A549 (cell line): ENCODE measurements around the gene CUL2. TPM values are rescaled to one million over a fixed set of nuclear protein-coding genes. Genes with fewer than 3 reads are reported as not detected.

Source experiments
- ATAC-seq, 2 experiments: fragments of 200-7000 bp in 1 of 2; fragments of >200 bp in 1 of 2; cut with Nextera tagmentation in 1 of 2; cut with Tn5 transposase in 1 of 2; 3 replicates each; pipeline versions ENCODE4 v1.8.0 to v1.9.1; 2018 to 2020; ENCODE audit warnings: mild to moderate bottlenecking in 1 of 2, moderate library complexity in 1 of 2
- CTCF ChIA-PET: fragments of 300-600 bp; sonication (Branson Sonifier 250); formaldehyde crosslinking; extraction: SDS; loops from one replicate; lab custom pipeline; 2021; ENCODE audit warnings: antibody characterized with exemption, inconsistent platforms; lab: Yijun Ruan, JAX
- POLR2A ChIA-PET: fragments of 350-600 bp; formaldehyde crosslinking; extraction: SDS; loops from one replicate; lab custom pipeline; 2021; ENCODE audit warnings: antibody characterized with exemption, inconsistent platforms; lab: Yijun Ruan, JAX
- DNase-seq, 2 experiments: peaks; one replicate each; pipeline versions ENCODE4 v3.0.0 to v3.0.0-alpha.2; 2011 to 2016; ENCODE audit warnings: low read depth in 1 of 2, low spot score in 1 of 2
- FAIRE-seq: peaks from 2 replicates; lab custom pipeline; 2011; peaks lifted over from hg19 to GRCh38; lab: Jason Lieb, UNC
- H3K27ac ChIP-seq, 2 experiments: fragments of >200 bp; sonication (Bioruptor Twin); formaldehyde crosslinking; 3 replicates each; pipeline ENCODE4 v1.5.1; 2016 to 2017
- H3K4me1 ChIP-seq: fragments of >200 bp; sonication (Bioruptor Twin); formaldehyde crosslinking; 3 replicates; pipeline ENCODE4 v1.6.1; 2016
- H3K4me2 ChIP-seq: fragments of >200 bp; sonication (Bioruptor Twin); formaldehyde crosslinking; 3 replicates; pipeline ENCODE4 v1.6.1; 2016
- H3K4me3 ChIP-seq: fragments of >200 bp; sonication (Bioruptor Twin); formaldehyde crosslinking; 3 replicates; pipeline ENCODE4 v1.5.1; 2016
- H3K9me3 ChIP-seq: fragments of >200 bp; sonication (Bioruptor Twin); formaldehyde crosslinking; 3 replicates; pipeline ENCODE4 v1.6.1; 2016
- BCL3 ChIP-seq: fragments of >200 bp; sonication (Bioruptor Twin); formaldehyde crosslinking; IDR thresholded peaks from 3 replicates; pipeline ENCODE4 v1.6.1; 2016
- CBX2 ChIP-seq: fragments of 200-600 bp; sonication (generic); IDR thresholded peaks from 2 replicates; pipeline ENCODE4 v1.6.1; 2016; ENCODE audit warnings: low read depth, mild to moderate bottlenecking, borderline replicate concordance
- CBX8 ChIP-seq: fragments of 200-600 bp; sonication (generic); IDR thresholded peaks from 2 replicates; pipeline ENCODE4 v1.6.1; 2016
- CHD4 ChIP-seq: fragments of 200-600 bp; sonication (generic); IDR thresholded peaks from 2 replicates; pipeline ENCODE4 v1.6.1; 2016; ENCODE audit warnings: antibody characterized with exemption, mild to moderate bottlenecking, borderline replicate concordance
- E2F6 ChIP-seq: IDR thresholded peaks from 2 replicates; pipeline ENCODE4 v1.6.1; 2012; ENCODE audit warnings: low read depth, borderline replicate concordance
- EHF ChIP-seq: fragments of 250-450 bp; sonication (Bioruptor Pico); IDR thresholded peaks from 2 replicates; pipeline ENCODE4 v1.5.0; 2020; ENCODE audit warnings: mild to moderate bottlenecking
- ESRRA ChIP-seq: fragments of 150-350 bp; IDR thresholded peaks from 2 replicates; pipeline ENCODE4 v1.6.1; 2014; ENCODE audit warnings: mild to moderate bottlenecking, low read length, borderline replicate concordance
- FOXS1 ChIP-seq: fragments of 250-450 bp; sonication (Bioruptor Pico); IDR thresholded peaks from 2 replicates; pipeline ENCODE4 v1.5.0; 2020; ENCODE audit warnings: mild to moderate bottlenecking, moderate library complexity
- GATA3 ChIP-seq: IDR thresholded peaks from 2 replicates; pipeline ENCODE4 v1.6.1; 2012; ENCODE audit warnings: borderline replicate concordance
- HES2 ChIP-seq: fragments of >200 bp; sonication (Bioruptor Twin); formaldehyde crosslinking; IDR thresholded peaks from 2 replicates; pipeline ENCODE4 v1.6.1; 2016
- HEYL ChIP-seq: fragments of 250-450 bp; sonication (Bioruptor Pico); IDR thresholded peaks from 2 replicates; pipeline ENCODE4 v1.8.0; 2021; ENCODE audit warnings: mild to moderate bottlenecking, moderate library complexity
- HOXA7 ChIP-seq: fragments of 250-450 bp; sonication (Bioruptor Pico); IDR thresholded peaks from 2 replicates; pipeline ENCODE4 v1.5.0; 2020; ENCODE audit warnings: mild to moderate bottlenecking, moderate library complexity
- HOXB13 ChIP-seq: fragments of 250-450 bp; sonication (Bioruptor Pico); IDR thresholded peaks from 2 replicates; pipeline ENCODE4 v1.5.0; 2020; ENCODE audit warnings: low read depth, mild to moderate bottlenecking, moderate library complexity
- HOXB5 ChIP-seq: fragments of 250-450 bp; sonication (Bioruptor Pico); IDR thresholded peaks from 2 replicates; pipeline ENCODE4 v1.5.0; 2020; ENCODE audit warnings: mild to moderate bottlenecking, moderate library complexity
- JUN ChIP-seq, 2 experiments: fragments of >200 bp; sonication (Bioruptor Twin); formaldehyde crosslinking; IDR thresholded peaks; 2 replicates in 1 of 2; 3 replicates in 1 of 2; pipeline ENCODE4 v1.6.1; 2016 to 2017
- KDM1A ChIP-seq: fragments of 200-600 bp; sonication (generic); IDR thresholded peaks from 2 replicates; pipeline ENCODE4 v1.6.1; 2016; ENCODE audit warnings: low read depth, mild to moderate bottlenecking
- MAX ChIP-seq: IDR thresholded peaks from 2 replicates; pipeline ENCODE4 v1.6.1; 2012
- MAZ ChIP-seq: fragments of 150-350 bp; IDR thresholded peaks from 2 replicates; pipeline ENCODE4 v1.6.1; 2014; ENCODE audit warnings: antibody characterized with exemption, low read depth, low read length, borderline replicate concordance
- MYC ChIP-seq: IDR thresholded peaks from 2 replicates; pipeline ENCODE4 v1.6.1; 2012; ENCODE audit warnings: mild to moderate bottlenecking, inconsistent platforms, low read length, improper control_type of control experiment, borderline replicate concordance
- NPAS2 ChIP-seq: fragments of 250-450 bp; sonication (Bioruptor Pico); IDR thresholded peaks from 2 replicates; pipeline ENCODE4 v1.8.0; 2022; ENCODE audit warnings: mild to moderate bottlenecking, moderate library complexity, borderline replicate concordance
- PHF8 ChIP-seq: fragments of 200-600 bp; sonication (generic); IDR thresholded peaks from 2 replicates; pipeline ENCODE4 v1.6.1; 2016; ENCODE audit warnings: low read depth, mild to moderate bottlenecking, antibody characterized with exemption, moderate library complexity, borderline replicate concordance
- POLR2A ChIP-seq: IDR thresholded peaks from 2 replicates; pipeline ENCODE4 v1.6.1; 2012; ENCODE audit warnings: mild to moderate bottlenecking, low read length
- POLR2AphosphoS2 ChIP-seq: conservative IDR thresholded peaks from 2 replicates; pipeline ENCODE4 v1.6.1; 2012; ENCODE audit warnings: low read length, improper control_type of control experiment, inconsistent platforms
- RARB ChIP-seq: fragments of 250-450 bp; sonication (Bioruptor Pico); IDR thresholded peaks from 2 replicates; pipeline ENCODE4 v1.8.0; 2021; ENCODE audit warnings: mild to moderate bottlenecking, moderate library complexity
- RFX5 ChIP-seq: fragments of 450-650 bp; IDR thresholded peaks from 2 replicates; pipeline ENCODE4 v1.7.1; 2014; ENCODE audit warnings: antibody characterized with exemption, mild to moderate bottlenecking, moderate library complexity
- RNF2 ChIP-seq: fragments of 200-600 bp; sonication (generic); IDR thresholded peaks from 2 replicates; pipeline ENCODE4 v1.6.1; 2016; ENCODE audit warnings: low read depth, mild to moderate bottlenecking, antibody characterized with exemption, moderate library complexity, borderline replicate concordance
- SREBF2 ChIP-seq: fragments of 450-650 bp; IDR thresholded peaks from 2 replicates; pipeline ENCODE4 v1.6.1; 2014; ENCODE audit warnings: mild to moderate bottlenecking, moderate library complexity
- WGBS: methylation state at CpG from one replicate; pipeline ENCODE4 v1.1.6; 2017; ENCODE audit errors: missing lambda C conversion rate; 5-methylcytosine and 5-hydroxymethylcytosine counted together
- polyA plus RNA-seq, 4 experiments: library from polyadenylated mRNA; depleted of rRNA in 3 of 4; stranded (reverse); fragments of >200 nt; fragmentation: RNase III in 1 of 4; extraction: RNeasy Plus Mini Kit Qiagen cat#74134 plus additional on column Dnase treatment in 1 of 4; gene quantifications; 2 replicates in 3 of 4; 3 replicates in 1 of 4; pipeline ENCODE4 v1.2.3, GENCODE V29; 2011 to 2017
- TF ChIP-seq, protein P1 (sequence below): IDR thresholded peaks from 2 replicates; pipeline ENCODE4 v1.6.1; 2012

Gene CUL2
- polyA plus RNA-seq, 2 of the 4 experiments (the other 2 are of a cell fraction): 26.8 to 35.1 TPM

- Histone ChIP-seq H3K4me1 (peaks cover 9% of the 10 kb centered on the region; the same call in 1 of the 3 replicates), H3K9me3 (no peaks in the 10 kb centered on the region), H3K4me3 (no peak overlapping the region), H3K27ac (no peak overlapping the region), H3K4me2 (no peak overlapping the region)
- CTCF ChIA-PET: interaction anchor here (0.6 to 1.9 kb wide), 3 partner anchors 10 to 18 kb away, joined by 3 to 5 read pairs (median 3); partner anchors contain the start of gene CREM
- no peak for FAIRE-seq
- POLR2A ChIA-PET: no interaction called here
- TF ChIP-seq HOXA7 (CRISPR knock-in tag) (no peak), MAX (no peak), CBX2 (no peak), POLR2A (no peak), BCL3 (no peak), SREBF2 (no peak), CHD4 (no peak), HEYL (CRISPR knock-in tag) (no peak), RFX5 (no peak), HOXB13 (CRISPR knock-in tag) (no peak), PHF8 (no peak), HOXB5 (CRISPR knock-in tag) (no peak), JUN (IDR thresholded peaks at IDR 0.05) (no peak), E2F6 (no peak)
- ATAC-seq: peak; percentile 39 to 51; a peak in 4 of 6 replicates
- DNase-seq: no peak
- 85% methylated on average over 4 of the region's 4 CpGs for WGBS
Measured at GRCh38 chr10:35136263-35136815, 46.2 kb upstream of the CUL2 start.

DNA sequence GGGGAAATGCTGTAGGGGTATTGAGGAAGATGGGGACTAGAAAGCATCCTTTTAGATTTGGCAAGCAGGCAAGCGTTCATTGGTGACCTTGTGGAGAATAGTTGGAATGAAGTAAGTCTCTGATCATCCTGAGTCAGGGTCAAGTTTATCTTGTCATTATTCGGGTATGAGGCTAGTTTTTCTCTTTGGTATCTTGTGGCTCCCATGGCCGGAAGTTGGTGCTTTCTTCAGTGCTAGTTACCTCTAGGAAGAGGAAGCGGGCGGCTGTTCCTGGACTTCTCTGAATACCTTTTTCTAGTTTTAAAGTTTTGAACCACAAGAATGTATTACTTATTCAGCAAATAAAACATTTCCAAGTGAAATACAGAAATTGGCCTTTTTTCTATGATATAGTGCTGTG, 45.7 kb upstream of the CUL2 start:
- no peak for TF ChIP-seq MYC
- TF ChIP-seq KDM1A: no peak
- TF ChIP-seq, all 56 proteins: peak for 0
- 80% methylated on average over 5 of the region's 5 CpGs for WGBS
- Histone ChIP-seq H3K4me1 (peaks cover 10% of the 10 kb centered on the region; the same call in 2 of the 3 replicates), H3K27ac (no peak overlapping the region), H3K4me3 (no peak overlapping the region), H3K9me3 (no peaks in the 10 kb centered on the region), H3K4me2 (no peak overlapping the region)
- no peak for DNase-seq
- CTCF ChIA-PET: interaction anchor here (1.9 kb wide), 1 partner anchor 10 kb away, joined by 5 read pairs; the partner anchor contains the start of gene CREM
- ATAC-seq: no peak; a peak in 1 of 6 replicates
- no peak for FAIRE-seq
- POLR2A ChIA-PET: interaction anchor here (1.6 kb wide), 1 partner anchor 9 kb away, joined by 4 read pairs; the partner anchor contains the start of gene CREM

- TF ChIP-seq E2F6: no peak
- no peak for TF ChIP-seq RARB
- TF ChIP-seq HES2: no peak
- TF ChIP-seq, protein P1, sequence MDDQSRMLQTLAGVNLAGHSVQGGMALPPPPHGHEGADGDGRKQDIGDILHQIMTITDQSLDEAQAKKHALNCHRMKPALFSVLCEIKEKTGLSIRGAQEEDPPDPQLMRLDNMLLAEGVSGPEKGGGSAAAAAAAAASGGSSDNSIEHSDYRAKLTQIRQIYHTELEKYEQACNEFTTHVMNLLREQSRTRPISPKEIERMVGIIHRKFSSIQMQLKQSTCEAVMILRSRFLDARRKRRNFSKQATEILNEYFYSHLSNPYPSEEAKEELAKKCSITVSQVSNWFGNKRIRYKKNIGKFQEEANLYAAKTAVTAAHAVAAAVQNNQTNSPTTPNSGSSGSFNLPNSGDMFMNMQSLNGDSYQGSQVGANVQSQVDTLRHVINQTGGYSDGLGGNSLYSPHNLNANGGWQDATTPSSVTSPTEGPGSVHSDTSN: no peak
- no peak for TF ChIP-seq ESRRA
- TF ChIP-seq EHF (CRISPR knock-in tag): no peak
- TF ChIP-seq NPAS2: no peak
- TF ChIP-seq RNF2: no peak
- no peak for TF ChIP-seq MYC
- TF ChIP-seq CBX2: no peak
- no peak for TF ChIP-seq GATA3
- TF ChIP-seq POLR2AphosphoS2: no peak
- TF ChIP-seq MAZ: no peak
- TF ChIP-seq BCL3: no peak
- TF ChIP-seq CBX8: no peak
- no peak for TF ChIP-seq FOXS1 (CRISPR knock-in tag)
- TF ChIP-seq, all 56 proteins: peak for 0
- Histone ChIP-seq H3K9me3 (no peaks in the 10 kb centered on the region), H3K27ac (no peak overlapping the region), H3K4me1 (peaks cover 30% of the 10 kb centered on the region; the same call in 2 of the 3 replicates), H3K4me3 (no peak overlapping the region), H3K4me2 (no peak overlapping the region)
- CTCF ChIA-PET: interaction anchor here (1.1 to 1.9 kb wide), 2 partner anchors 13 to 62 kb away, joined by 5 read pairs; no protein-coding TSS in a partner anchor
- WGBS: 89% methylated on average over 1 of the region's 1 CpG
- DNase-seq: no peak
- FAIRE-seq: no peak
- no peak for ATAC-seq
- POLR2A ChIA-PET: no interaction called here
Measured at GRCh38 chr10:35133586-35133985, 43.4 kb upstream of the CUL2 start.
